Caco-2 (cell line): ENCODE measurements around the gene RAP1A. TPM values are rescaled to one million over a fixed set of nuclear protein-coding genes. Genes with fewer than 3 reads are reported as not detected.

Experiments used
- BruUV-seq: library from RNA; stranded (reverse); fragments of 400-500 nt; replicated peaks from 2 replicates; lab custom pipeline; 2021; lab: Mats Ljungman, UMichigan
- CTCF ChIA-PET: fragments of 300-600 bp; sonication (Branson Sonifier 250); formaldehyde crosslinking; loops from one replicate; lab custom pipeline; 2022; ENCODE audit warnings: antibody characterized with exemption; lab: Charles Lee
- POLR2A ChIA-PET: fragments of 300-600 bp; sonication (Branson Sonifier 250); formaldehyde crosslinking; loops from one replicate; lab custom pipeline; 2022; ENCODE audit warnings: antibody characterized with exemption; lab: Charles Lee
- DNase-seq, 2 experiments: peaks; one replicate each; pipeline versions ENCODE4 v3.0.0 to v3.0.0-alpha.2; 2020 to 2022
- H3K27me3 ChIP-seq: replicated peaks from 2 replicates; pipeline ENCODE4 v1.6.0; 2011; ENCODE audit warnings: low read length; ENCODE audit not compliant: control insufficient read depth, insufficient read depth
- H3K36me3 ChIP-seq: 2 replicates; pipeline ENCODE4 v1.5.1; 2011; ENCODE audit warnings: low read length; ENCODE audit not compliant: control insufficient read depth, insufficient read depth
- H3K4me1 ChIP-seq: fragments of 250-450 bp; sonication (Bioruptor Pico); 2 replicates; pipeline ENCODE4 v1.5.1; 2020; ENCODE audit warnings: mild to moderate bottlenecking
- H3K4me3 ChIP-seq: 2 replicates; pipeline ENCODE4 v1.5.1; 2011; ENCODE audit warnings: low read depth, mild to moderate bottlenecking, control low read depth, low read length
- H3K9me3 ChIP-seq: fragments of 250-450 bp; sonication (Bioruptor Pico); 2 replicates; pipeline ENCODE4 v1.5.1; 2020; ENCODE audit warnings: mild to moderate bottlenecking, moderate library complexity
- H3K27ac Mint-ChIP-seq: one replicate; pipeline ENCODE4 v1.8.0; 2022; ENCODE audit warnings: mixed read lengths; ENCODE audit not compliant: unreplicated experiment
- H3K27me3 Mint-ChIP-seq: one replicate; pipeline ENCODE4 v1.8.0; 2022; ENCODE audit warnings: mixed read lengths; ENCODE audit not compliant: insufficient read depth, unreplicated experiment
- H3K36me3 Mint-ChIP-seq: one replicate; pipeline ENCODE4 v1.8.0; 2022; ENCODE audit warnings: mild to moderate bottlenecking, mixed read lengths; ENCODE audit not compliant: insufficient read depth, unreplicated experiment
- H3K4me1 Mint-ChIP-seq: one replicate; pipeline ENCODE4 v1.8.0; 2022; ENCODE audit warnings: low read depth, mixed read lengths; ENCODE audit not compliant: unreplicated experiment
- H3K4me3 Mint-ChIP-seq: one replicate; pipeline ENCODE4 v1.8.0; 2022; ENCODE audit warnings: mild to moderate bottlenecking, moderate library complexity, mixed read lengths; ENCODE audit not compliant: unreplicated experiment
- H3K9me3 Mint-ChIP-seq: one replicate; pipeline ENCODE4 v1.8.0; 2022; ENCODE audit warnings: mixed read lengths; ENCODE audit not compliant: unreplicated experiment
- CTCF ChIP-seq, 2 experiments: fragments of 200-600 bp in 1 of 2; IDR thresholded peaks; 1 replicate in 1 of 2; 2 replicates in 1 of 2; pipeline versions ENCODE4 v1.5.1 to v1.8.0; 2011 to 2022; ENCODE audit warnings: antibody characterized with exemption in 1 of 2, control low read depth in 1 of 2, inconsistent platforms in 1 of 2, low read depth in 1 of 2, low read length in 1 of 2, mild to moderate bottlenecking in 1 of 2, moderate library complexity in 1 of 2; ENCODE audit not compliant: insufficient read depth in 1 of 2, severe bottlenecking in 1 of 2, unreplicated experiment in 1 of 2
- intact Hi-C: fragments of 100-400 bp; cut with micrococcal nuclease; formaldehyde crosslinking; loops from one replicate; pipeline ENCODE4 v1.10.0; 2022; ENCODE audit not compliant: unreplicated experiment
- total RNA-seq: library from RNA; stranded (reverse); gene quantifications from 2 replicates; pipeline ENCODE4 v1.2.3, GENCODE V29; 2022

The RAP1A gene
- total RNA-seq, 1 experiment from 2014 or later = 64.1 TPM

GRCh38 chr1:111738436-111739193 is 119.0 kb downstream of the RAP1A start:
- Mint-ChIP-seq H3K27me3 (no peaks in the 10 kb centered on the region), H3K27ac (peak overlapping the region; percentile 90), H3K4me3 (peak overlapping the region; percentile 79), H3K9me3 (no peaks in the 10 kb centered on the region), H3K36me3 (peaks cover 16% of the 10 kb centered on the region), H3K4me1 (peaks cover 16% of the 10 kb centered on the region)
- peaks cover 4% of the 10 kb centered on the region; the same call in 1 of the 2 replicates for H3K4me1 ChIP-seq
- H3K4me3 ChIP-seq = peak overlapping the region; percentile 56
- no peak for TF ChIP-seq CTCF (IDR thresholded peaks at IDR 0.05; ENCODE audit: insufficient read depth in 1 of 2, low read depth in 1 of 2, low read length in 1 of 2, severe bottlenecking in 1 of 2, unreplicated experiment in 1 of 2)
- no TSS peak for BruUV-seq
- no peaks in the 10 kb centered on the region for H3K9me3 ChIP-seq
- H3K36me3 ChIP-seq = no peaks in the 10 kb centered on the region
- ChIA-PET CTCF (interaction anchor here (0.6 to 1.7 kb wide), 6 partner anchors 9 to 257 kb away, joined by 3 to 6 read pairs (median 4); no protein-coding TSS in a partner anchor), POLR2A (interaction anchor here (0.6 kb wide), 1 partner anchor 46 kb away, joined by 3 read pairs; no protein-coding TSS in a partner anchor)
- H3K27me3 ChIP-seq = no peaks in the 10 kb centered on the region
- peak in 1 of 2 experiments; percentile 60 for DNase-seq
- intact Hi-C loops = loop anchor here (1.0 kb wide), 1 partner anchor 17 kb away; the partner anchor contains the start of gene DDX20

- Histone ChIP-seq H3K4me1 (peaks cover 4% of the 10 kb centered on the region; the same call in 1 of the 2 replicates), H3K36me3 (no peaks in the 10 kb centered on the region), H3K4me3 (peak within 1 kb of the TSS; percentile 56), H3K9me3 (no peaks in the 10 kb centered on the region), H3K27me3 (no peaks in the 10 kb centered on the region)
- Mint-ChIP-seq H3K27ac (peak within 1 kb of the TSS; percentile 92), H3K36me3 (peaks cover 16% of the 10 kb centered on the region), H3K9me3 (no peaks in the 10 kb centered on the region), H3K4me1 (peaks cover 16% of the 10 kb centered on the region), H3K27me3 (no peaks in the 10 kb centered on the region), H3K4me3 (peak within 1 kb of the TSS; percentile 79)
- ChIA-PET CTCF (interaction anchor here (0.8 to 1.7 kb wide), 6 partner anchors 8 to 258 kb away, joined by 3 to 10 read pairs (median 4); no protein-coding TSS in a partner anchor), POLR2A (interaction anchor here (0.6 kb wide), 1 partner anchor 47 kb away, joined by 3 read pairs; no protein-coding TSS in a partner anchor)
- peak; percentile 90 to 91 for DNase-seq
- BruUV-seq = no TSS peak
- no peak for TF ChIP-seq CTCF (IDR thresholded peaks at IDR 0.05; ENCODE audit: insufficient read depth in 1 of 2, low read depth in 1 of 2, low read length in 1 of 2, severe bottlenecking in 1 of 2, unreplicated experiment in 1 of 2)
- intact Hi-C loops = loop anchor here (1.0 kb wide), 1 partner anchor 16 kb away; the partner anchor contains the start of gene DDX20
Observed at GRCh38 chr1:111739194-111739924, 119.8 kb downstream of the RAP1A start, which contains the start of gene INKA2. Gene INKA2, minus strand, starts transcription at chr1:111739395. Its CDS starts 153 bp downstream, at chr1:111739242.
